SK-N-SH (cell line): ENCODE data around the gene WFIKKN1.

Source experiments
- CTCF ChIP-seq: fragments of 200-600 bp; sonication (generic); IDR thresholded peaks from 2 replicates; pipeline ENCODE4 v1.6.1; 2017; ENCODE audit warnings: antibody characterized with exemption, mild to moderate bottlenecking, moderate library complexity
- EP300 ChIP-seq, 2 experiments: IDR thresholded peaks; 2 replicates each; pipeline versions ENCODE4 v1.4.0 to v1.6.1; 2012; ENCODE audit warnings: borderline replicate concordance in 1 of 2, low read depth in 1 of 2, low read length in 1 of 2
- IRF3 ChIP-seq: fragments of 150-350 bp; IDR thresholded peaks from 2 replicates; pipeline ENCODE4 v1.6.1; 2016; ENCODE audit warnings: mild to moderate bottlenecking, low read depth, low read length
- JUND ChIP-seq: IDR thresholded peaks from 2 replicates; pipeline ENCODE4 v1.4.0; 2012
- POLR2AphosphoS5 ChIP-seq: IDR thresholded peaks from 2 replicates; pipeline ENCODE4 v1.6.1; 2012; ENCODE audit warnings: low read depth, low read length
- RAD21 ChIP-seq: IDR thresholded peaks from 2 replicates; pipeline ENCODE4 v1.6.1; 2012; ENCODE audit warnings: mild to moderate bottlenecking, low read length
- RXRA ChIP-seq: IDR thresholded peaks from 2 replicates; pipeline ENCODE4 v1.4.0; 2012; ENCODE audit warnings: low read depth, mild to moderate bottlenecking, borderline replicate concordance
- TEAD4 ChIP-seq: IDR thresholded peaks from 2 replicates; pipeline ENCODE4 v1.4.0; 2012; ENCODE audit warnings: mild to moderate bottlenecking, borderline replicate concordance; ENCODE audit not compliant: insufficient read depth
- TF ChIP-seq, protein P1 (sequence below): IDR thresholded peaks from 2 replicates; pipeline ENCODE4 v1.4.0; 2012; ENCODE audit warnings: low read depth, borderline replicate concordance

DNA sequence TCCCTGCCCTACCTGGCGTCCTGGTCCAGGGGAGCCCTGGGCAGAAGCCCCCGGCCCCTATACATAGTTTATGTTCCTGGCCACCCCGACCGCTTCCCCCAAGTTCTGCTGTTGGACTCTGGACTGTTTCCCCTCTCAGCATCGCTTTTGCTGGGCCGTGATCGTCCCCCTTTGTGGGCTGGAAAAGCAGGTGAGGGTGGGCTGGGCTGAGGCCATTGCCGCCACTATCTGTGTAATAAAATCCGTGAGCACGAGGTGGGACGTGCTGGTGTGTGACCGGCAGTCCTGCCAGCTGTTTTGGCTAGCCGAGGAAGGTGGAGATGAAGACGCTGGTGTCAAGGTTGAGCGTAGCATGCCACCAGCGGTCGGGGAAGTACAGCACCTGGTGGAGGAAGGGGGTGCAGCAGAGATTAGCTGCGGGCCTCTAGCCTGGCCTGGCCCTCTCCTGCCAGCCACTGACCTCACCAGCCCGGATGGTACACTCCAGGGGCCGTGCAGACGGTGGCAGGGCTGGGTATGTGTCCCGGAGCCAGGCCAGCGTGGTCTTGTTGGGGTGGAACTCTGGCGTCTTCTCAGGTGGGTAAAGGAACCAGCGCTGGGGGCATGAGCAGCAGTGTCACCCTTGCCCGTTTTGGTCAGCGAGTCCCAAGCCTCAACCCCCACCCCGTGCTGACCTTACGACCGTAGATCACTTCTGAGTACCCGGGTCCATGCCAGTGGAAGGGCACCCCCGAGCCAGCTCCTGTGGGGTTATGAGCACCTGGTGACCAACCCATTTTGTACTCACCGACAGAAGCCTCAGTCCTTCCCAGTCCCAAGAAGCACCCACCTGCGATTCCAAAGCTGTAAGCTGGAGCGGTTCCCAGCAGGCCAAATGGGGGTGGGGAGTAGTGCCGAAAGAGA, 52.0 kb downstream of the WFIKKN1 start:
- TF ChIP-seq TEAD4: no peak
- no peak for TF ChIP-seq RAD21
- TF ChIP-seq, protein P1, sequence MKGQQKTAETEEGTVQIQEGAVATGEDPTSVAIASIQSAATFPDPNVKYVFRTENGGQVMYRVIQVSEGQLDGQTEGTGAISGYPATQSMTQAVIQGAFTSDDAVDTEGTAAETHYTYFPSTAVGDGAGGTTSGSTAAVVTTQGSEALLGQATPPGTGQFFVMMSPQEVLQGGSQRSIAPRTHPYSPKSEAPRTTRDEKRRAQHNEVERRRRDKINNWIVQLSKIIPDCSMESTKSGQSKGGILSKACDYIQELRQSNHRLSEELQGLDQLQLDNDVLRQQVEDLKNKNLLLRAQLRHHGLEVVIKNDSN: no peak
- TF ChIP-seq EP300 (IDR thresholded peaks at IDR 0.05; ENCODE audit: borderline replicate concordance in 1 of 2, low read depth in 1 of 2, low read length in 1 of 2): no peak
- TF ChIP-seq CTCF: no peak
- TF ChIP-seq IRF3: no peak
- no peak for TF ChIP-seq JUND
- no peak for TF ChIP-seq RXRA
- TF ChIP-seq POLR2AphosphoS5: no peak
